ENCODE measurements around the gene PPP1R12C.

The PPP1R12C gene

DNA sequence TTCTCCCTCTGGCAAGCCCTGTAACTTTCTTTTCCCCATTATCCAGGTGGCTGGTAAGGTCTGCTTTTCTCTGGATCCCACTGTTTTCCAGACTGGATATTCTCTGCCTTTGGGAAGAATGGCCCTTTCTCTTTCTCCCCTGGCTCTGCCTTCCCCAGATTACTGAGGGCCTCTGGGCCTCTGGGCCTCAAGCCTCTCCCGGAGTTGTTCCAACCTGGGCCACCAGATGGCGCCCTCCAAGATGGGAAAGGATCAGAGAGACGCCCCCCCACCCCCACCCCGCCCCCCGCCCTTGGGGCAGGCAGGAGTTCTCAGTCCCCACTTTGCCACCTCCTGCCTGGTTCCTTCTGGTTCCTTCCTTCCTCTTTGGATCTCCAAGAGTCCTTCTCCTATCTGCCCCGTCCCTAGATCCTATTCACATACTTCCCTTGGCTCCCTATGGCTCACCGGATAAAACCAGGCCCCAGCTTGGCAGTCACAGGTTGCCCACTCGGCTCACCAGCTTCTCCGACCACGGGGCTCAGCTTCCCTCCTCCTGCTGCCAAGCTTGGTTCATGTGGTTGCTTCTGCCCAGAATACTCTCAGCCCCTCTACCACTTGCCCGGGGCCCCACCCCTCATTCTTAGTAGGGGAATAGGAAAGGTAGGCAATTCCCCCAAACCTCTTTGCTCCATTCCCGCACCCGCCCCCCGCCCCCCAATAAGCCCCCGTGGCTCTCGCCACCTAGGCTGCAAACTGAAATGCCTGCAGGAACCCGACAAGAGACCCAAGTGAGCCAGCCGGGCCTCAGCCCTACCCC lies 28.7 kb downstream of the PPP1R12C start:
- peak; percentile 84 for DNase-seq

- no peak for DNase-seq
Measured at GRCh38 chr19:55088021-55088451, 29.4 kb downstream of the PPP1R12C start.

DNA sequence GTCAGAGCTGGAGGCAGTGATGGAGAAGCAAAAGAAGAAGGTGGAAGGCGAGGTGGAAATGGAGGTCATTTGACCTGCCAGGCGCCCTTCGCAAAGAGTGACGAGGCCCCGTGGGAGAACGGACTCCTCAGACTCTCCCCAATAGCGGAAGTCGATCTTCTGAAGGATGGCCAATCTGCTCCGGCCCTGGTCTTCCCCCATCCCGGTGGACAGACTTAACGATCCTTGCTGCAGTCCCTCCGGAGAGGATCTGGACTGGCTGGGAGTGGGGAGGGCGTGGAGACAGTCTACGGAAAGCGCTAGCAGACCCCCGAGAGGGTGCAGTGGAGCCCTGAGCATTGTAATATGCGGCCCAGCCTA lies 29.9 kb downstream of the PPP1R12C start:
- no peak for DNase-seq

DNA sequence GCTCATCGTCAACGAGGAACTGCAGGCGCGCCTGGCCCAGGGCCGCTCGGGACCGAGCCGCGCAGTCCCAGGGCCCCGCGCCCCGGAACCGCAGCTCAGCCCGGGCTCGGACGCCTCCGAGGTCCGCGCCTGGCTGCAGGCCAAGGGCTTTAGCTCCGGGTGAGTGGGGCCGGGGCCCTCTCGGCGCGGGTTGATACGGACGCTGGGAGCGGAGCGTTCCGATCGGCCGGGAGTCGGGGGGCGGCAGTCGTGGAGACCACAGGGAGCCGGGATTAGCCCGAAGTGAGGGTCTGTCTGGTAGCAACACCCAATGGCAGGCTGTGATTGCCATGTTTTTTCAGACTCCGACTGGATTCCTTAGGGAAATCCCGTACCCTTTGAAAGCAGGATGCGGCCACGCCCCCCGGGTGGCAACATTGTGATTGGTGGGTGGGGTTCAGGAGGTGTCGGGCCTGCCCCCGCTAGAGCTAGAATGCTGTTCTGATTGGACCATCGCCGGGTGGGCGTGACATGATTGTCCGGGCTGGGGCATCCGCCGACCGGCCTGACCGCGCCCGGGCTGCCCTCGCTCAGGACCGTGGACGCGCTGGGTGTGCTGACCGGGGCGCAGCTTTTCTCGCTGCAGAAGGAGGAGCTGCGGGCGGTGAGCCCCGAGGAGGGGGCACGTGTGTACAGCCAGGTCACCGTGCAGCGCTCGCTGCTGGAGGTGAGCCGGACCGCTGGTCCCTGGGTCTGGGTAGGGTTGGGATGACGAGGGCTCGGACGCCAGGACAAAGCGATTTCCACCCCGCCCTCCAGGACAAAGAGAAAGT lies 30.5 kb downstream of the PPP1R12C start:
- DNase-seq: peak; percentile 87

- no peak for DNase-seq
Measured at GRCh38 chr19:55085923-55086715, 31.3 kb downstream of the PPP1R12C start.

DNA sequence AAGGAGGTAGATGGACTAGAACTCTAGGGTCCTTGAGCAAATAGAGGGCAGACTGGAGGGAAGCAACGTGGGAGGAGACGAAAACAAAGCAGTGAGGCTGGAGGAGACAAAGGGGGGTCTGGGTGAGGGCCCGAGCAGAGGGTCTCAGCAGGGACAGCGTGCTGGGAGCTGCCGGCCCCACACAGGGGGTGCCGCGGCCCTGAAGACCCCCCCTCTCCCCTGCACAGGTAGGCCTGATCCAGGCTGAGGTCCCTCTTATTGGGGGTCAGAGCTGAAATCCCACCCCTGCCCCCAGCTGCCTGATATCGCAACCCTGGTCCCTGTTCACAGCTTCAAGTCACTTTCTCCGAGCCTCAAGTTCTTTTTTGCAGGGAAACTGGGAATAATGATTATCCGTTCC lies 33.0 kb downstream of the PPP1R12C start:
- no peak for DNase-seq

DNA sequence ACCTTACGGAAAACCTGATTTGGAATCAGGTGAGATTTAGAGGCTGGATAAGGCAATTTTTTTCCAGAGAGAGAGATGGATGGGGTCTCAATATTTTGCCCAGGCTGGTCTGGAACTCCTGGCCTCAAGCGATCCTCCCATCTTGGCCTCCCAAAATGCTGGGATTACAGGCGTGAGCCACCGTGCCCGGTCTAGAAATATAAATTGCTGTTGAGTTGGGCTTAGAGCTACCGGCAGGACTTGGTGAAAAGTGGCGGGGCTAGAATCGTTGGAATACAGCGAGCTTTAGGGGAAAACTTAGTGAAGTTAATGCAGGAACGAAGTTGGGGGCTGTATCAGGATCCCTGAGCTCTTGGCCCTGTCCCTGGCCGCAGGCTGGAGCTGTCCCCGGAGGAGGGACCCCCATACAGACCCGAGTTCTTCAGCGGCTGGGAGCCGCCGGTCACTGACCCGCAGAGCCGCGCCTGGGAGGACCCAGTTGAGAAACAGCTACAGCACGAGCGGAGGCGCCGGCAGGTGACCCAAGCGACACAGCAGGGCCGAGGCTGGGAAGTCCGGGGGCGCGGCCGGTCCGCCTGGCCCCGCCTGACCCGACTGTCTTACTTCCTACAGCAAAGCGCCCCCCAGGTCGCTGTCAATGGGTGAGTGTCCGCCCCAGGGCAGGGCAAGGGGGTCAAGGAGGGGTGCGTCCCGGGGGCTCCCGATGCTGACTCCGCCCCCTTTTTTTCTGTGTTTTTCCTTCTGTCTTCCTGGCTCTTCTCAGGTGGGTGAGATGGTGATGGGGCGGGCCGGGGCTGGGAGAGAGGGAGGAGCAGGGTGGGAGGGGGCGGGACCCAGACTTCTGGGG lies 34.2 kb downstream of the PPP1R12C start:
- DNase-seq: no peak

GRCh38 chr19:55082020-55082851 lies 35.2 kb downstream of the PPP1R12C start:
- no peak for DNase-seq

DNA sequence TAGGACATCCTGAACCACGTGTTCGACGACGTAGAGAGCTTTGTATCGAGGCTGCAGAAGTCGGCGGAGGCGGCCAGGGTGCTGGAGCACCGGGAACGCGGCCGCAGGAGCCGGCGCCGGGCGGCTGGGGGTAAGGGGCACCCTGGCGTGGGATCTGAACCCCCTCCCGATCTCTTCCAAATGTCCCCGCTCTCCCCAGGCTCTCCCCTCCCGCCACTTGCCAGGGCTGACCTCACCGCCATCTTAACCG lies 35.7 kb downstream of the PPP1R12C start:
- DNase-seq: no peak

DNA sequence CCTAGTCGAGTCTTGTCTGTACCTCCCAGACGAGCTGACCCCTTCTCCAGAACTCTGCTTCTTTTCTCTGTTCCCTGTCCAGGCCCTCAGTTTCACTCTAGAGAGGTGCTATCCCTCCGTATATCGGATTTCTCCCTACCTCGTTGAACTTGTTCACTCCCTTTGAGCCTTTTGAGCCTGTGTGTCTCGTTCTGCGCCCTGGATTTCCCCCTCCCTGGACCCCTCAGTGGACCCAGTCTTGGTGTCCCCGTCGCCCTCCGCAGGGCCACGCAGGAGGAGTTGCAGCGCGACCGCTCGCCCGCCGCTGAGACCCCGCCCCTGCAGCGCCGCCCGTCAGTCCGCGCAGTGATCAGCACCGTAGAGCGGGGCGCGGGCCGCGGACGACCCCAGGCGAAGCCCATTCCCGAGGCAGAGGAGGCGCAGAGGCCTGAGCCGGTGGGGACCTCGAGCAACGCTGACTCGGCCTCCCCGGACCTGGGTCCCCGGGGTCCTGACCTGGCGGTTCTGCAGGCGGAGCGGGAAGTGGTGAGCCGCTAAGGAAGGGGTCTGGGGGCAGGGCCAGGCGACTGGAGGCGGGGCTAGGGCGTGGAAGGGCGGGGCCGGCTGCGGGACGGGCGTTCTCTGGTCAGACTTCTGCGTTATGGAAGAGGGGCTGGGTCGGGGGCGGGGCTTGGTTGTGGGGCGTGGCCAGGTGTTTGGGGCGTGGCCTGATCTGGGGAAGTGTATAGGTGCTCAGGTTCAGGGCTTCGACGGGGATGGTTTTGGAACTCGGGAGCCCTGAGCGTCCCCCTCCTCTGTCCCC lies 36.3 kb downstream of the PPP1R12C start:
- DNase-seq: peak; percentile 79

DNA sequence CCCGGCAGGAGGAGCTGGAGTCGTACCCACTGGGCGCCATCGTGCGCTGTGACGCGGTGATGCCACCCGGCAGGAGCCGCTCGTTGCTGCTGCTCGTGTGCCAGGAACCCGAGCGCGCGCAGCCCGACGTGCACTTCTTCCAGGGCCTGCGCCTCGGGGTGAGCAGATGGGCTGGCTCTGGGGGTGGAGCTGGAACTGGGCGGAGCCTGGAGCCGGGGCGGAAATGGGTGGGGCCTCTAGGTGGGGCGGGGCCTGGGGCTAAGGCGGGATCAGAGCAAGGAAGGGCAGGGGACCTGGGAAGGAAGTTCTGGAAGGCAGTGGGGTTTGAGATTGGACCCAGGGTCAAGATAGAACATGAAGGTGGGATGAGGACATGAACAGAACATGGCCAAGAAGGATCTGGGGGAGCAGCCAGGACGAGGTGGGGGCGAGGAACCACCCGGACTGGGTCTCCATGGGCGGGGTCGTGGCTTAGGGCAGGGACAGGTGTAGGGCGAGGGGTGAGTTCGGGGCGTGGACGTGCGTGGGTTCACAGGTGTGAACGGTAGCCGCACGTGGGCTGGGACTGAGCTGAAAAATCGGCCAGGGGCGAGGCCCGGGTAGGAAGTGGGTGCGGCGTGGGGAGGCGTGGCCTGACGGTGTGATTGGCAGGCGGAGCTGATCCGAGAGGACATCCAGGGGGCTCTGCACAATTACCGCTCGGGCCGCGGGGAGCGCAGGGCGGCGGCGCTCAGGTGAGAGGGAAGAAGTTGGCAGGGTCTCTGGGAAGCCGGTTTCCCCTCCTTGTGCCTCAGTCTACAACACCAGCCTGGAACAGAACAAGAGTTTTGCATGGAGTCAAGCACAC lies 37.1 kb downstream of the PPP1R12C start:
- DNase-seq: peak; percentile 75

DNA sequence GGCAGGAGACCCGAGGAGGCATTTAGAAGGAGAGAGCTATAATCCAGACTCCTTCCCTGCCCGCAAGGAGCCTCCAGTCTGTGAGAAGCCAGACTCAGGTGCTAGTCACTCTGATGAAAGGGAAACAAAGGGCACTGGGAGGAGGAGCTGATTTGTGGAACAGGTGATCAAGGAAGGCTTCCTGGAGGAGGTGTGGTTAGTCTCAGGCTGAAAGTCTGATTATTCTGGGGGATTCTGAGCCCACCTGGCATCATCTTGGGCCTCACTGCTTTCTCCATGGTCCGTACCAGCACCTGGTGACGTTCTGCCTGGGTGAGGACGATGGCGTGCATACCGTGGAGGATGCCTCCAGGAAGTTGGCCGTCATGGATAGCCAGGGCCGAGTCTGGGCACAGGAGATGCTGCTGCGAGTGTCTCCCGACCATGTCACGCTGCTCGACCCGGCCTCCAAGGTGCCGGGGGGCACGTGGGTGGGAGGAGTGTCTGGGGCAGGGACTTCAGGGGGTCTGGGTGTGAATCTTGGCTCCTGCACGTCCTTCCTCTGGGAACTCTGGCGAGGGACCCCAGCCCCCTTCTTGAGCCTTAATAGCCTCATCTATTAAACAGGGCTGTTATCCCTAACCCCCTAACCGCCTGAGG lies 37.9 kb downstream of the PPP1R12C start:
- DNase-seq: no peak

GRCh38 chr19:55078996-55079395 lies 38.4 kb downstream of the PPP1R12C start:
- no peak for DNase-seq

GRCh38 chr19:55077106-55077505 lies 40.3 kb downstream of the PPP1R12C start:
- DNase-seq: no peak

DNA sequence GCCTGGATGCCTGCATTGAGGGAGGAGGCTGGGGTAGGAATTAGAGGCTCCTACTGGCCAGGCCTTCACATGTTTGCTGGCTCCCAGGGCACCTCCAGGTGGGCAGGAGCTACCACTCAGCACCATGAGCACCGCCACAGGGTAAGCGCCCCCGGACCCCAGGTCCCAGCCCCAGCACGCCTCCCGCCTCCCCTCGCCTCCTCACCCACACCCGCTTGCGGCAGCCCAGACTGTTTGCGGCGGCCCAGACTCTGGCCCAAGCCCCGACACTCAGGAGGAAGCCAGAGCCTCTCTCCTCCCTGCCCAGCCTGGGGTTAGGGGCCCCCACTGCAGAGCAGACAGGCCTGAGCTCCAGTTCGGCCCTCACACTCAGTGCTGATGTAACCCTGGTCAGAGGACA lies 41.1 kb downstream of the PPP1R12C start:
- no peak for DNase-seq

GRCh38 chr19:55075371-55075998 lies 42.0 kb downstream of the PPP1R12C start, which contains the start of gene EPS8L1:
Gene EPS8L1, plus strand, starts transcription at chr19:55075869. Its CDS starts 576 bp downstream, at chr19:55076445.
- DNase-seq: no peak

- no peak for DNase-seq
Measured at GRCh38 chr19:55071913-55072312, 45.5 kb downstream of the PPP1R12C start.

GRCh38 chr19:55071129-55071502 lies 46.3 kb downstream of the PPP1R12C start:
- no peak for DNase-seq

Data from right forelimb (tissue), 1 donor.